SH-SY5Y (cell line): ENCODE results near the gene PDHX.

Experiments used
- GATA2 ChIP-seq: IDR thresholded peaks from 2 replicates; pipeline ENCODE4 v1.6.1; 2011; ENCODE audit warnings: mild to moderate bottlenecking, low read depth, low read length
- GATA3 ChIP-seq: IDR thresholded peaks from 2 replicates; pipeline ENCODE4 v1.6.1; 2011; ENCODE audit warnings: low read depth, mild to moderate bottlenecking, low read length, moderate library complexity

DNA sequence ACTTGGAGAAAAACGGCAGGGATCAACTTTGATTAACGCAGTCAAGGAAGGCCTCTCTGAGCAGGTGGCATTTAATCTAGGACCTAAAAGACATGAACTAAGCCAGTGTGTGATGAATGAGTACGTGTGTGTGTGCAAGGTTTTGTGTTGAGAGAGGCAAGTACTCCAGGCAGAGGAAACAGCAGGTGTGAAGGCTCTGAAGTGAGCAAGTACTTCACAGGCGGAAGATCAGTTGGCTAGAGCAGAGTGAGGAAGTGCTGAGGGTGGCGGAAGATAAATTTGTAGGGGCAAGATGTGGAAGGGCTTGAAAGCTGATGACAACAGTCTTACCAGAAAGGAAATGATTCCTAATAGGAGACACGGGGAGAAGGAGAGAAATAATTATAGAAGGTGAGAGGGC lies 7.0 kb upstream of the PDHX start:
- TF ChIP-seq GATA2: no peak
- no peak for TF ChIP-seq GATA3
